Small intestine (tissue), 7 donors: ENCODE results near the gene CYP2U1. TPM values are rescaled to one million over a fixed set of nuclear protein-coding genes. Genes with fewer than 3 reads are reported as not detected.

ENCODE experiments used
- DNase-seq, 2 donors: peaks; one replicate each; pipeline versions ENCODE4 v3.0.0 to v3.0.0-alpha.2; 2013
- FAIRE-seq: peaks from 2 replicates; lab custom pipeline; 2012; peaks lifted over from hg19 to GRCh38; lab: Jason Lieb, UNC
- H3K27ac ChIP-seq, 3 donors: one replicate each; pipeline ENCODE4 v1.5.1; 2013; ENCODE audit warnings: low read length in 2 of 3, mild to moderate bottlenecking in 2 of 3, control low read depth in 1 of 3, inconsistent platforms in 1 of 3, low read depth in 1 of 3, moderate library complexity in 1 of 3
- H3K27me3 ChIP-seq, 3 donors: one replicate each; pipeline ENCODE4 v1.6.1; 2013; ENCODE audit warnings: low read length in 3 of 3, inconsistent platforms in 1 of 3; ENCODE audit not compliant: control insufficient read depth in 3 of 3, insufficient read depth in 3 of 3
- H3K36me3 ChIP-seq, 3 donors: one replicate each; pipeline ENCODE4 v1.6.1; 2013; ENCODE audit warnings: low read length in 3 of 3, inconsistent platforms in 1 of 3, low read depth in 1 of 3, mild to moderate bottlenecking in 1 of 3, moderate library complexity in 1 of 3; ENCODE audit not compliant: control insufficient read depth in 3 of 3, insufficient read depth in 2 of 3
- H3K4me1 ChIP-seq, 3 donors: one replicate each; pipeline ENCODE4 v1.6.1; 2013; ENCODE audit warnings: low read length in 2 of 3, inconsistent platforms in 1 of 3, low read depth in 1 of 3, mild to moderate bottlenecking in 1 of 3, moderate library complexity in 1 of 3; ENCODE audit not compliant: control insufficient read depth in 3 of 3, insufficient read depth in 2 of 3
- H3K4me3 ChIP-seq, 3 donors: one replicate each; pipeline ENCODE4 v1.5.1; 2013; ENCODE audit warnings: low read length in 3 of 3, control low read depth in 1 of 3, inconsistent platforms in 1 of 3, low read depth in 1 of 3, mild to moderate bottlenecking in 1 of 3, moderate library complexity in 1 of 3
- H3K9me3 ChIP-seq, 2 donors: one replicate each; pipeline ENCODE4 v1.6.1; 2013; ENCODE audit warnings: low read depth in 1 of 2, low read length in 1 of 2; ENCODE audit not compliant: control insufficient read depth in 2 of 2, insufficient read depth in 1 of 2
- WGBS, 3 donors: extraction: QIAGEN DNeasy Blood & Tissue Kit; methylation state at CpG; one replicate each; pipeline ENCODE4 v1.1.7; 2013; 5-methylcytosine and 5-hydroxymethylcytosine counted together
- polyA plus RNA-seq, 4 donors: library from polyadenylated mRNA; stranded (reverse) in 3 of 4; unstranded in 1 of 4; fragments of 200-250 nt in 3 of 4; fragments of 120-200 nt in 1 of 4; gene quantifications; one replicate each; pipeline versions ENCODE4 v1.2.1 to v1.2.3, GENCODE V29; 2013
- donor health status: healthy with polysubstance abuse.
- donor health status: control.
- donor health status: control.
- donor health status: Bipolar disorder and iron deficiency.
- donor health status: healthy.

Gene CYP2U1
- polyA plus RNA-seq, 4 donors = 0.45 to 16.1 (median 1.8) TPM

- no peak for DNase-seq
- 69 to 90% (median 88%) methylated on average over 3 of the region's 3 CpGs for WGBS, 3 donors
- FAIRE-seq = no peak
- Histone ChIP-seq H3K36me3 (no peaks in the 10 kb centered on the region), H3K27ac (no peak overlapping the region), H3K9me3 (peaks cover 0 to 24% of the 10 kb centered on the region in 2 donors), H3K27me3 (no peaks in the 10 kb centered on the region), H3K4me3 (no peak overlapping the region), H3K4me1 (peaks cover 0 to 6% (median 0%) of the 10 kb centered on the region in 3 donors)
Measured at GRCh38 chr4:107977966-107978705, 46.8 kb downstream of the CYP2U1 start.

- H3K36me3 ChIP-seq = no peaks in the 10 kb centered on the region
Measured at GRCh38 chr4:107978716-107979451, 47.5 kb downstream of the CYP2U1 start.

GRCh38 chr4:107987916-107988762 lies 56.8 kb downstream of the CYP2U1 start:
- DNase-seq = peak; percentile 16 to 65
- Histone ChIP-seq H3K27me3 (no peaks in the 10 kb centered on the region), H3K27ac (peak overlapping the region; percentile 70 to 86 (median 73)), H3K9me3 (no peaks in the 10 kb centered on the region), H3K4me1 (peaks cover 5 to 21% (median 10%) of the 10 kb centered on the region in 3 donors), H3K4me3 (no peak overlapping the region), H3K36me3 (no peaks in the 10 kb centered on the region)
- no peak for FAIRE-seq
- 30 to 63% (median 47%) methylated on average over 10 of the region's 10 CpGs for WGBS, 3 donors

More at GRCh38 chr4:107978716-107979451, 47.5 kb downstream of the CYP2U1 start:
- DNase-seq (no peak), FAIRE-seq (no peak)
- no peaks in the 10 kb centered on the region for H3K27me3 ChIP-seq
- no peaks in the 10 kb centered on the region for H3K4me1 ChIP-seq
- H3K4me3 ChIP-seq = no peak overlapping the region
- H3K27ac ChIP-seq = no peak overlapping the region
- WGBS, 3 donors = 87 to 100% (median 95%) methylated on average over 2 of the region's 2 CpGs
- H3K9me3 ChIP-seq = peaks cover 0 to 17% of the 10 kb centered on the region in 2 donors

- H3K4me3 ChIP-seq = no peak overlapping the region
- H3K9me3 ChIP-seq = no peaks in the 10 kb centered on the region
- H3K27me3 ChIP-seq = no peaks in the 10 kb centered on the region
- WGBS, 3 donors = 14 to 60% (median 30%) methylated on average over 5 of the region's 5 CpGs
- peaks cover 5 to 21% (median 10%) of the 10 kb centered on the region in 3 donors for H3K4me1 ChIP-seq
- FAIRE-seq (no peak), DNase-seq (peak in 1 of 2 donors; percentile 31)
- no peaks in the 10 kb centered on the region for H3K36me3 ChIP-seq
- H3K27ac ChIP-seq = peak overlapping the region in 2 of 3 donors; percentile 73 to 86
Measured at GRCh38 chr4:107988763-107989035, 57.4 kb downstream of the CYP2U1 start.

GRCh38 chr4:107989162-107989536 lies 57.8 kb downstream of the CYP2U1 start:
- FAIRE-seq (no peak), DNase-seq (peak in 1 of 2 donors; percentile 70)
- peaks cover 5 to 21% (median 10%) of the 10 kb centered on the region in 3 donors for H3K4me1 ChIP-seq
- no peaks in the 10 kb centered on the region for H3K9me3 ChIP-seq
- peak overlapping the region; percentile 20 to 84 (median 83) for H3K4me3 ChIP-seq
- no peaks in the 10 kb centered on the region for H3K36me3 ChIP-seq
- H3K27ac ChIP-seq = peak overlapping the region; percentile 36 to 86 (median 65)
- H3K27me3 ChIP-seq = no peaks in the 10 kb centered on the region
- 3 to 13% (median 6%) methylated on average over 8 of the region's 8 CpGs for WGBS, 3 donors

GRCh38 chr4:107989537-107990386 lies 58.4 kb downstream of the CYP2U1 start, which contains the start of gene HADH:
HADH (plus strand) TSS chr4:107989889; CDS start chr4:107989933, 44 bp downstream.
- Histone ChIP-seq H3K36me3 (no peaks in the 10 kb centered on the region), H3K4me3 (peak within 1 kb of the TSS; percentile 83 to 92 (median 84)), H3K9me3 (no peaks in the 10 kb centered on the region), H3K4me1 (peaks cover 10 to 27% (median 11%) of the 10 kb centered on the region in 3 donors), H3K27me3 (no peaks in the 10 kb centered on the region), H3K27ac (peak within 1 kb of the TSS; percentile 77 to 93 (median 86))
- FAIRE-seq (no peak), DNase-seq (peak; percentile 95 to 97)
- 0 to 1% (median 0%) methylated on average over 70 to 78 of the region's 78 CpGs for WGBS, 3 donors

GRCh38 chr4:107991945-107992630 lies 60.7 kb downstream of the CYP2U1 start:
- WGBS, 3 donors = 38 to 48% (median 46%) methylated on average over 3 of the region's 3 CpGs
- Histone ChIP-seq H3K27me3 (no peaks in the 10 kb centered on the region), H3K27ac (no peak overlapping the region), H3K36me3 (peaks cover 0 to 11% (median 0%) of the 10 kb centered on the region in 3 donors), H3K9me3 (no peaks in the 10 kb centered on the region), H3K4me1 (peaks cover 9 to 26% (median 12%) of the 10 kb centered on the region in 3 donors), H3K4me3 (peak overlapping the region in 1 of 3 donors; percentile 84)
- FAIRE-seq = no peak
- DNase-seq = peak; percentile 29 to 36
